NCI-H2029 (cell line): ENCODE measurements around the gene RBM5.

Experiments used
- DNase-seq: peaks from one replicate; lab custom pipeline; 2025; lab: John Stamatoyannopoulos, UW

Gene RBM5

GRCh38 chr3:50121072-50122032 is 32.6 kb downstream of the RBM5 start:
- DNase-seq = peak; percentile 46

- DNase-seq = no peak
Observed at GRCh38 chr3:50122071-50122470, 33.4 kb downstream of the RBM5 start.

- DNase-seq = no peak
Observed at GRCh38 chr3:50122661-50123391, 34.1 kb downstream of the RBM5 start.

DNA sequence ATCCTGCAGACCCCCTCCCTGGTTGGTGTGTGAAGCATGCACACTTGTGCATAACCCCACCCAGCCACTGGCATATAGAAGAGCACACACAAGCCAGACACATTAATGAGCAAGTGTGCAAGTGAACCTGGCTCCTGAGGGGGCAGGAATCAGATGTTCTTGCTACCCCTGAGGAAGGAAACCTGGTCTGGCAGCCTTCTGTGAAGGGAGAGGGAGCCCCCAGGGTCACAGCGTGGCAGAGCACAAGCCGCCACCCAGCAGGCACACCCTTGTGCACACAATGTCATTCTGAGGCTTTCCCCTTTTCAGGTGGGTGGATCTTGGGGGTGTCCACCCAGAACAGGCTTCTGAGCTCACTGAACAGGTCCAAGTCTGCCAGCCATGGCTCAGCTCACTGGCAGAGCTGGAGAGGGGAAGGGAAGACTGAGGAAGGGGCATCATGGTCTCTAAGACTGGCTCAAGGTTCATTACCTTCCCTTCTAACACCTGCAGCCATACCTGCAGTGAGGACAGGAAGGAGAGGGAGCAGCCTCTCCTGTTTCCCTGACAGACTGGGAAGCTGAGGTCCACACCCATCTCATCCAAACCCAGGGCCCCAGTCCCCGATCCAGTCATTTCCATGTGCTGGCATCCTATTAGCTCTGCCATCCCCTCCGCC is 34.8 kb downstream of the RBM5 start:
- DNase-seq = no peak

GRCh38 chr3:50124052-50124799 is 35.5 kb downstream of the RBM5 start:
- no peak for DNase-seq

- DNase-seq = no peak
Observed at GRCh38 chr3:50124800-50125178, 36.1 kb downstream of the RBM5 start.

- no peak for DNase-seq
Observed at GRCh38 chr3:50125541-50126286, 37.0 kb downstream of the RBM5 start.

- no peak for DNase-seq
Observed at GRCh38 chr3:50126287-50127211, 37.8 kb downstream of the RBM5 start.

DNA sequence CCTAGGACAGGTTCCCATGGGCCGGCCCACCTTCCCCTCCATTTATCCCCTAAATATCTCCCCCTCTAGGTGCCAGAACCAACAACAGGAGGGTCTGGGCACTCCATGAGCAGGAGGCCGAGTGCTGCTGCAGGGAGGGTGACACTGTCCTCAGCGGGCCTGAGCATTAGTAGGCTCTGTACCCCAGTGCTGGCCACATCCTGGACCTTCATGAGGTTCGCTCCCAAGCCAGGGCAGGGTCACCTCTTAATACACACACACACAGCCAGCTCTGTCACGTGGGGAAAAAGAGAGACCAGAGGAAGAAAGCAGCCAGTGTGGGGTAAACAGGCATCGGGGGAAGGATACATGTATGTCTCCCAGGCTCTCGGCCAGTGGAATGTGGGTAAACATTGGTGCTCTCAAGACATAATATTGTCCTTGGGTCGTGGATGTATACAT is 38.6 kb downstream of the RBM5 start:
- DNase-seq = no peak

DNA sequence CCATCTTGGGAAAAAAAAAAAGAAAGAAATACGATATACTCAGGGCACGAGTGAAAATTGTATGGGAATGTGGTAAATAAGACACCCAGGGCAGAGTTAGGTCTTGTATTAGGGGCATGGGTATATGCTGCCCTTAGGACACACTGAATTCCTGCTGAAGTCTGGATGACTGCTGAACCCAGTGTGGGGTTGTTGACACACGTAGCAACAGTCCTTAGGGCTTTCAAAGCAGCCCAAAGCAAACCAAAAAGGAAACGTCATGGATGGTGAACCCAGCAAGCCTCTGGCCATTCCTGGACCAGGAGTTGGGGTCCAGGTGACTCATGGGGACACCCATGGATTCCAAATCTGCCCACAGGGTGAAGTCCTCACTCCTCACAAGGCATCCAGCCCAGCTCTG is 39.3 kb downstream of the RBM5 start:
- DNase-seq = no peak

- no peak for DNase-seq
Observed at GRCh38 chr3:50130436-50130835, 41.7 kb downstream of the RBM5 start.

DNA sequence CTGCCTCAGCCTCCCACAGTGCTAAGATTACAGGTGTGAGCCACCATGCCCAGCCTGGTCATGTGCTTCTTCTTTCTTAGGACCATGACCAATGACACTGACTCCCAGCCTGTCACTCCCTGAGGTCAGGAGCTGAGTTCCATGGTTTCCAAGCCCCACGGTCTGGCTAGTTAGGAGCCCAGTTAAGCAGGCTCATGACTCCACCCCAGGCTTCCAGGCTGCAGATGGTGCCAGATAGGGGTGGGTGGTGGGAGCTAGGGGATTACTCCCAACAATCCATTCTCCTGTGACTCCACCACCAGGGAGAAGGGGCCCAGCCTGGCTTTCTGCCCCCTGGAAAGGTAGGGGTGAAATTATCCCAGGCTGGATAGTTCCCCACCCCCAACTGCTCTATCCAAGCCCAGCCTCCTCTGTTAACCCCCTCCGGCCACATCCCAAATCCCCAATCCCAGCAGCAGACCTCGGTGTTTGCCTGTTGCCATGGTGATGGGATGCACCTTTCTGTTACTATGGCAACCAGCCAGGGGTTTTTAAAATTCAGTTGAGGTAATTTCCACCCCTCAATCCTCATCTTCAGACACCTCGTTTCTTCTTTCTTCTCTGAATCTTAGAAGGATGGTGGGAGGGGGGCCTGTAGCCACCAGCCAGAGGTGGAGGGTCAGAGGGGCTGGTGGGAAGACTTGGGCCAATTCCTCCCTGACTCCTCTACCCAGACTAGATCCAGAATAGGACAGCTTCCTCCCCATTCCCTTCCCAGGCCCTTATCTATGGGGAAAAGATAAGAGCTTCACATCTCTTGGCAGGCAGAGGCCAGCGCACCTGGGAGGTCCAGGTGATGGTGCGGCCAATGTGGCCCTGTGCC is 43.9 kb downstream of the RBM5 start:
- DNase-seq = no peak

- no peak for DNase-seq
Observed at GRCh38 chr3:50133283-50133615, 44.5 kb downstream of the RBM5 start.

- DNase-seq = no peak
Observed at GRCh38 chr3:50134367-50134766, 45.6 kb downstream of the RBM5 start.

DNA sequence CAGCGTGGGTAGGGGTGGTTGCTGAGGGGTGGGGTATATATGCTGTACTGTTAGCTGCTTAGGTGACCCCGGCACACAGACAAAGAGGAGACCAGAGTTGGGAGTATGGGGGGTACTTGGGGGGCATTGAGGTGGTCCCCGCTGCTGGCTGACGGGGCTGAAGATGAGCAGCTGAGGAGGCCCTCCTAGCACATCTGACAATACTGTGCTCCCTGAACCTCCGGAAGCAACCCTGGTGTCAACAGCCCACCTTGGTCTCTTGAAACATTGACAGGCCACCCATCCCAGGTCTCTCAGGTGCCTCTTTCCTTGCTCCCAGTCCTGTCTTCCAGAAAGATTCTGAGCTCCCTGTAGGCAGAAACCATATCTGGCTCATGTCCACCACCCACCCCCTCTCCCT is 47.2 kb downstream of the RBM5 start:
- no peak for DNase-seq

GRCh38 chr3:50136714-50137405 is 48.1 kb downstream of the RBM5 start:
- no peak for DNase-seq

DNA sequence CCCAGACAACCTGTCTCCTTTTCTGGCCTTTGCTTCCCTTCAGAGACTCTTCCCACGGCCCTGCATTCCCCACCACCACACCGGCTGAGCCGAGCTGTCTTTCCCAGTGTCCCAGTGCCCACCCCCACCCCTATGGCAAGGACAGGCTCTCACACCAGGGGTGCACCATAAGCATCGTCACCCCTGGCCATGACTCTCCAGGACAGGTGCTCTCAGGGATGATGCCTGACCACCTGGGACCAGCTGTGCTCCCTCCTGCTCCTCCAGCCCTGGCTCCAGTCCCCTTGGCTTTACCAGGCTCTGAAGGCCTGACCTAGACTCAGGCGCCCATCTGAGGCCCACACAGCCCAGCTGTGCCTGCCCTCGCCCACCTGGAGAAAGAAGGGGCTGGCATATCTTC is 48.8 kb downstream of the RBM5 start:
- no peak for DNase-seq
